ENCODE measurements around the gene CD59.
"Not testable (repeated sequence)": the region's sequence is repeated elsewhere in the genome, so short reads cannot be mapped to it uniquely, and the experiment has no call there.

Gene CD59

GRCh38 chr11:33692541-33692940, 43.7 kb downstream of the CD59 start:
- DNase-seq (ENCODE audit: low read depth): no peak

DNA sequence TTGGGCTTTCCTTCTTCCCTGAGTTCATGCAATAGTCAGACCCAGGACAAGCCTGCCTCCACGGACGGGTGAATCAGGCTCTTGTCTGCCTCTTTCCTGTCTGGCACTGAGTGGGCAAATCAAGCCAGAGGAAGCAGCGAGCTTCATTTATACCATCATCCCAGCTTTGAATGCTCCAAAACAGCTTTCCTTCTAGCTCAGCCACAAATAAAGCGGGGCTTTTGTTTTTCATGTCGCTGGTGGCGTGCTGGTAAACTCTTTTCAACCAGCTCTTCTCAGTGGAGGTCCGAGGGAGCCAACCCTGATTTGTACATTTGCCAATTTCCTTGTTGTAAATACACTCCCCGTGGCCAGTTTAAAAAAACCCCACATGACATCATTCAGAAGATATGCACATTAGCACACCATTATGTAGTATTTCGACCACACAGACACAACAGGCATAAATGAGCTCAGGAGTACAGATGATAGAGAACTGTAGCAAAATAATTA, 44.2 kb downstream of the CD59 start:
- no peak for DNase-seq (ENCODE audit: low read depth)

GRCh38 chr11:33691066-33691864, 45.0 kb downstream of the CD59 start:
- DNase-seq (ENCODE audit: low read depth): no peak

GRCh38 chr11:33690290-33691065, 45.7 kb downstream of the CD59 start:
- no peak for DNase-seq (ENCODE audit: low read depth)

- DNase-seq (ENCODE audit: low read depth): no peak
These were observed 46.7 kb downstream of the CD59 start for GRCh38 chr11:33689501-33689900.

- no peak for DNase-seq (ENCODE audit: low read depth)
These were observed 47.1 kb downstream of the CD59 start for GRCh38 chr11:33689085-33689484.

GRCh38 chr11:33687733-33688479, 48.3 kb downstream of the CD59 start:
- no peak for DNase-seq (ENCODE audit: low read depth)

DNA sequence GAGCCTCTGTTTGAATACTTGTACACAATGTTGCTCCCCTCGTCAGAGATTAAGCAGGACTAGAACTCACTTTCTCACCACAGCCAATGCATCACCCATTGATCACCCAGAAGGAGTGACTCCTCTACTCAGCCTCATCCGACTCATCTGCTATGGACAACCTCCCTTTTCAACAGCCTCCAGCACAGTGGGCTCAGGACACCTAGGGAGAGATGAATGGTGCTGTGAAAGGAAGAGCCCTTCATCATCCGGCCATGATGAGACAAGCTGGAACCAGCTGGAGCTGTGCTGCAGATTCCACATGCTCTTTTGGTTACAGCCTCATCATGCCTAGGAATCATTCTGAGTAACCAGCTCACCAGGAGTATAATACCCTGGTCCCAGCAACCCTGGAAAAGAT, 51.1 kb downstream of the CD59 start:
- DNase-seq (ENCODE audit: low read depth): no peak

DNA sequence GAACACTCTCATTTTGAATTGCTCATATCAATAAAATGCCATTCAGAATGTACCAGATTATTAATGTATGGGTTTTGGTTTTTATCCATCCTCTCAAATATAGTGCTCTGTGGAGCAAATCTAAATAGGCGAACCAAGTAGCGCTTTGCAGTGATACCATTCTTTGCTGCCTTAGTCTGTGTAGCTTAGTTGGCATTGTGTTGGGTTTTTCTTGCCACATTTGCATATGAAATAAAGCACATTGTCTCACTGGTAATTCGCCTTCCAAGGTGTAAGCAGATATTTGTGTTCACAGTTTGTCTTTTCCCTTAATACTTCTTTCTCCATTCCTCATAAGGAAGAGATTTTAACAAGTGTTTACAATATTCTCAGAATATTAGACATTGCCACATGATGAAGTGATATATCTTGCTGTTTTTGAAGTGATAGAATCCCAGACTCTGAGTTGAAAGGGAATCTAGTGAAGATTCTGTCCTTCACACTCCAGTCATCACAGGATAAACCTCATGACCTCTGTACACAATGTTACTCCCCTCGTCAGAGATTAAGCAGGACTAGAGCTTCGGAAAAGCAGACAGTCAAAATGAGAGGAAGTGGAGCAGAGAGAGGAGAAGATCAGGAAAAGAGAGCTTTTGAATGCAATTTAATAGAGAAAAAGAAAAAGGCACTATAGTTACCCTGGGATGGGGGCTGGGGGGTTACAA, 52.1 kb downstream of the CD59 start:
- no peak for DNase-seq (ENCODE audit: low read depth)

- no peak for DNase-seq (ENCODE audit: low read depth)
These were observed 53.8 kb downstream of the CD59 start for GRCh38 chr11:33682446-33682845.

DNA sequence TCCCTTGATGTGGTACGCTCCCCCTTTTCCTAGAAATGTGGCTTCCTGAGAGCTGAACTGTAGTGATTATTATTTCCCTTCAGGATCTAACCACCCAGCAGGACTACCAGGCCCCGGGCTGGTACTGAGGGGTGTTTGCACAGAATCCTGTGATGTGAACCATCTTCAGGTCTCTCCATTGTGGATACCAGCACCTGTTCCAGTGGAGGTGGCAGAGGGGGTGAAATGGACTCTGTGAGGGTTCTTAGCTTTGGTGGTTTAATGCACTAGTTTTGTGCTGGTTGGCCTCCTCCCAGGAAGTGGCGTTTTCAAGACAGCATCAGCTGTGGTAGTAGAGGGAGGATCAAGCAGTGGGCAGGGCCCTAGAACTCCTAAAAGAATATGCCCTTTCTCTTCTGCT, 54.2 kb downstream of the CD59 start:
- no peak for DNase-seq (ENCODE audit: low read depth)

DNA sequence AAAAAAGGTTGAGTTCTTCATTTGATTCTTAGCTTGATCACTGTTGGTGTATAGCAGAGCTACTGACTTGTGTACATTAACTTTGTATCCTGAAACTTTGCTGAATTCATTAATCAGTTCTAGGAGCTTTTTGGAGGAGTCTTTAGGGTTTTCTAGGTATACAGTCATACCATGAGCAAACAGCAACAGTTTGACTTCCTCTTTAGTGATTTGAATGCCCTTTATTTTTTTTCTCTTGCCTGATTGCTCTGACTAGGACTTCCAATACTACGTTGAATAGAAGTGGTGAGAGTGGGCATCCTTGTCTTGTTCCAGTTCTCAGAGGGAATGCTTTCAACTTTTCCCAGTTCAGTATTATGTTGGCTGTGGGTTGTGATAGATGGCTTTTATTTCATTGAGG, 57.6 kb downstream of the CD59 start:
- DNase-seq (ENCODE audit: low read depth): not testable (repeated sequence)

DNA sequence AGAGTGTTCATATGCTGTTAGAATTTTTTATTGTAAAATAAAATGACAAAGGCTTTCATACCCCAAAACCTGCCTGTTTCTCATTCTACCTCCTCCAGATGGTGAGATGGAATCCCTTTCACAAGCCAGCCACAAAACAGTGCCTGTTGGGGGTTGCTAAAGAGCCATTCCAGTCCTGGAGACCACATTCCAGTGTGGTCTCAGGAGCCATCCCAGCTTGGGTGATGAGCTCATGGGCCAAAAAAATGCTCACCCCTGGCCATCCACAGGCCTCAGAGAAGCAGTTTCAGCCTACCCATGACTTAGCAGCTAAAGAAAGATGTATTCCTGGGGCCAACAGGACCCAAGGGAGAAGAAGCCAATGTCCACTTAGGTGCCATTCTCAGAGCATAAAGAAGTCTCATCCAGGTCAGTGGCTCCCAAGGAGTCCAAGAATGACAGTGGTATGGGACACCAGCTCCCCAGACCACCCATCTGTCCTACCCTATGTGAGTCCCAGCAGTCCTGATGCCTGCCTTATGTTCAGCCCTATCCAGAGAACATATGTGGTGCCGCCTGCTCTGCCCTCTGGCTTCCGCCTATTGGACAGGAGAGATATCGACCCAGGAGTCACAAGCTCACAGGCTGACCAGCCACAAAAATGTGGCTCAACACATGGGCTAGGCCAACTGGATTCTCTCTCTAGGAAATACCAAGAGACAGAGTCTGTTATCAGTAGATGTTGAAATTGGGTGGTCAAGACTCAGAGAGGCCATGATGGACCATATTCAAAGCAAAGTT, 62.0 kb downstream of the CD59 start:
- DNase-seq (ENCODE audit: low read depth): no peak

- DNase-seq (ENCODE audit: low read depth): no peak
These were observed 64.0 kb downstream of the CD59 start for GRCh38 chr11:33672273-33672672.

DNA sequence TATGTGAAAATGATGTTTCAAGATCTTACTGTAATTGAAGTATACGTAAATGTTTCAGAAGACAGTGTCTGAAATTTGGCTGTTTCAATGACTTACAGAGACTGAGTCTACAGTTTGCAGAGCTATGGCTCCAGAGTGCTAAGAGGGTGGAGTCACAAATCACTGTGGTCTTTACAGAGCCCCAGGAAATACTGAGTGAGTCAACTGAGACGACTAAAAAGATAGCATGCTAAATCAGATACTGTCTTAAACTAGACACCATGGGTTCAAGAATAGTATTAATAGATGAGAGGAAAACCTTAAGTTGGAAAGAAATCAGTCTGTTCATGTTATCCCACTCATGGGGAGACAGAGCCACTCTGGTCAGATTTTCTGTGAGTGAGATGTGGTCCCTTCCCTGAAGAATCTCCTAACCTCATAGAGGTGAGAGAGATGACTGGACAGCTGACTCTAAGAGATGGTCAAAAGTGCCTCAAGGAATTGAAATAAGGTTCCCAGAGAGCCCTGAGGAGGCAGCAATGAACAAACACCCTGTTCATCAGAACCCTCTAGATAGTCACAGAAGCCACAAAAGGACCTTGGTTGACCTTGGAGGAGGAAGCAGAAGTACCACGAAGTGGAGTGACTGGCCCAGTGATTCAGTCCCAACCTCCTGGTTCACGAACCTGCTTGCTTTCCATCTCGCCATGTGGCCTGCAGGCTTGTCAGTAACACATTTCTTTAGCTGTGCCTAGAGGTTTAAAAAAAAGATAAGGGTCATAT, 65.8 kb downstream of the CD59 start:
- no peak for DNase-seq (ENCODE audit: low read depth)

DNA sequence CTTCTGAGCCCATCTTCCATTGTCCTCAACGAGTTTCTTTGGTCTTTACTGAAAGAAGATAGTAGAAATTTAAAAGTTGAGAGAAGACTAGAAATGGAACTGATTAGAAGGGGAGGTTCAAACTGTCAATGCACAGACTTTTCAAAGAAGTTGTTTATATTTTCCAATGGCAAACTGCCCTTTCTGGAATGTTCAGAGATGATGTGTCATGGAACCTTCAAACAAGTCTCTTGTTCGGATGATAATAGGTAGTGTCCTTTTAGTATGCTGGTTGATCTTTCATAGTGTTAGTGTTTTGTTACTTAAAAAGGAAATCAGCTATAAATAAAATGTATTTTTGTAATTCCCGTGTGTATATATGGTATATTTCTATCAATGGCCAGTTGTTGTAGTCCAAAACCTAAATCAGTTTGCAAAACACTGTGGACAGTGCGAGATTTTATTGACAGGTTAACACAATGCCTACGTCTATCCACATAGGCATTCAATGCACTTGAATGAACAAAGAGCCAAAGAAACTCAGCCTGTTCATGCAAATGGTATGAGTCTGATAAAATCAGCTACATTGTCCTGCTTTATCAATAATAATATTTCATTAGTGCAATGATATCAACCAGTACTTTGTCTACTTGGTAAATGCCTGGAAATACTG, 66.5 kb downstream of the CD59 start:
- no peak for DNase-seq (ENCODE audit: low read depth)

GRCh38 chr11:33668951-33669596, 67.1 kb downstream of the CD59 start:
- no peak for DNase-seq (ENCODE audit: low read depth)

- DNase-seq (ENCODE audit: low read depth): no peak
These were observed 67.8 kb downstream of the CD59 start for GRCh38 chr11:33668468-33668825.

DNA sequence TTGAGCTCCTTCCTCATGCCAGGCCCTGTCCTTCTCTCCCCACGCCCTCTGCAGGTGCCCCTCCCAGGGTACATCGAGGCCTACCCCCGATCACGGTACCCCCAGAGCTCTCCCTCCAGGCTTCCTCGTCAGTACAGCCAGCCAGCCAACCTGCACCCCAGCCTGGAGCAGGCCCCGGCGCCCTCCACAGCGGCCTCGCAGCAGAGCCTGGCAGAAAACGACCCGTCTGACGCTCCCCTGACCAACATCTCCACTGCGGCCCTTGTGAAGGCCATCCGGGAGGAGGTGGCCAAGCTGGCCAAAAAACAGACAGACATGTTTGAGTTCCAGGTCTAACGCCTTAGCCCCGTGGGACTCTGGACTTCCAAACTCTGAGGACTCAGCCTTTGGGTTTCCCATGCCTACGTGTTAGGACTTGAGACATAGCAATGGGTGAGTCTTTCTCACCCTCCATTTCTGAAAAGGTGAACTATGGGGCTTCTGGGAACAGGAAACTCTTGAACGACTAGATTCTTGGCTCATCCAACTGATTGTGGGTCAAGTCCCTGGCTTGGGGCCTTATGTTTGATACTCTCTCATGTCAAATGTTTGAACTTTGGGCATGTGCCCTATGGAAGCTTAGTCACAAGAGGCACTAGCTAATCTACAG, 68.3 kb downstream of the CD59 start:
- no peak for DNase-seq (ENCODE audit: low read depth)

All from T-helper 22 cell (primary cell).